Natural killer cell (primary cell): ENCODE results near the gene UBTFL1. TPM values are rescaled to one million over a fixed set of nuclear protein-coding genes. Genes with fewer than 3 reads are reported as not detected.
"Not testable (repeated sequence)": the region's sequence is repeated elsewhere in the genome, so short reads cannot be mapped to it uniquely, and the experiment has no call there.

Experiments
- ATAC-seq, 3 donors: fragments of 150-1000 bp in 2 of 3; fragments of 200-7000 bp in 1 of 3; cut with Tn5 transposase; 1 replicate in 1 of 3; 2 replicates in 2 of 3; pipeline ENCODE4 v1.10.0; 2021; ENCODE audit warnings: mild to moderate bottlenecking in 2 of 3, moderate library complexity in 2 of 3
- DNase-seq, 2 donors: peaks; one replicate each; pipeline versions ENCODE4 v3.0.0 to v3.0.0-alpha.2; 2013 to 2021; ENCODE audit warnings: mixed read lengths in 1 of 2
- H3K27ac ChIP-seq: one replicate; pipeline ENCODE4 v1.5.1; 2013; ENCODE audit warnings: mild to moderate bottlenecking, low read length
- H3K27me3 ChIP-seq: one replicate; pipeline ENCODE4 v1.6.1; 2013; ENCODE audit warnings: low read length; ENCODE audit not compliant: control insufficient read depth, insufficient read depth
- H3K36me3 ChIP-seq: one replicate; pipeline ENCODE4 v1.6.1; 2013; ENCODE audit warnings: low read length; ENCODE audit not compliant: control insufficient read depth, insufficient read depth
- H3K4me1 ChIP-seq: one replicate; pipeline ENCODE4 v1.6.1; 2013; ENCODE audit warnings: low read length; ENCODE audit not compliant: control insufficient read depth, insufficient read depth
- H3K4me3 ChIP-seq: one replicate; pipeline ENCODE4 v1.5.1; 2013; ENCODE audit warnings: low read length
- H3K9me3 ChIP-seq: one replicate; pipeline ENCODE4 v1.6.1; 2013; ENCODE audit warnings: low read length; ENCODE audit not compliant: control insufficient read depth, insufficient read depth
- H3K27ac Mint-ChIP-seq, 2 donors: one replicate each; pipeline ENCODE4 v1.8.0; 2022; ENCODE audit warnings: mild to moderate bottlenecking in 2 of 2, mixed read lengths in 2 of 2, moderate library complexity in 1 of 2
- H3K27me3 Mint-ChIP-seq, 2 donors: one replicate each; pipeline ENCODE4 v1.8.0; 2022; ENCODE audit warnings: low read depth in 2 of 2, mixed read lengths in 2 of 2
- H3K36me3 Mint-ChIP-seq: one replicate; pipeline ENCODE4 v1.8.0; 2022; ENCODE audit warnings: mixed read lengths
- H3K4me1 Mint-ChIP-seq, 2 donors: one replicate each; pipeline ENCODE4 v1.8.0; 2022; ENCODE audit warnings: mixed read lengths in 2 of 2
- H3K4me3 Mint-ChIP-seq: one replicate; pipeline ENCODE4 v1.8.0; 2022; ENCODE audit warnings: mild to moderate bottlenecking, moderate library complexity, mixed read lengths
- H3K9me3 Mint-ChIP-seq, 2 donors: one replicate each; pipeline ENCODE4 v1.8.0; 2022; ENCODE audit warnings: mixed read lengths in 2 of 2
- WGBS: methylation state at CpG from one replicate; pipeline ENCODE4 v1.1.7; 2013; ENCODE audit warnings: missing lambda C conversion rate; ENCODE audit not compliant: insufficient coverage; 5-methylcytosine and 5-hydroxymethylcytosine counted together
- intact Hi-C: fragments of 100-400 bp; cut with micrococcal nuclease; formaldehyde crosslinking; loops from one replicate; pipeline ENCODE4 v1.14.2; 2022
- total RNA-seq, 4 donors: library from RNA; stranded (reverse); fragments of 120-200 nt in 1 of 4; gene quantifications; one replicate each; pipeline versions ENCODE4 v1.2.3 to v1.2.4, GENCODE V29; 2013 to 2022

Gene UBTFL1, protein sequence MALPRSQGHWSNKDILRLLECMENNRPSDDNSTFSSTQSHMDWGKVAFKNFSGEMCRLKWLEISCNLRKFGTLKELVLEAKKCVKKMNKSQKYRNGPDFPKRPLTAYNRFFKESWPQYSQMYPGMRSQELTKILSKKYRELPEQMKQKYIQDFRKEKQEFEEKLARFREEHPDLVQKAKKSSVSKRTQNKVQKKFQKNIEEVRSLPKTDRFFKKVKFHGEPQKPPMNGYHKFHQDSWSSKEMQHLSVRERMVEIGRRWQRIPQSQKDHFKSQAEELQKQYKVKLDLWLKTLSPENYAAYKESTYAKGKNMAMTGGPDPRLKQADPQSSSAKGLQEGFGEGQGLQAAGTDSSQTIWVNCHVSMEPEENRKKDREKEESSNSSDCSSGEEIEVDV
- total RNA-seq, result not detected
- not detected for total RNA-seq (2013)

DNA sequence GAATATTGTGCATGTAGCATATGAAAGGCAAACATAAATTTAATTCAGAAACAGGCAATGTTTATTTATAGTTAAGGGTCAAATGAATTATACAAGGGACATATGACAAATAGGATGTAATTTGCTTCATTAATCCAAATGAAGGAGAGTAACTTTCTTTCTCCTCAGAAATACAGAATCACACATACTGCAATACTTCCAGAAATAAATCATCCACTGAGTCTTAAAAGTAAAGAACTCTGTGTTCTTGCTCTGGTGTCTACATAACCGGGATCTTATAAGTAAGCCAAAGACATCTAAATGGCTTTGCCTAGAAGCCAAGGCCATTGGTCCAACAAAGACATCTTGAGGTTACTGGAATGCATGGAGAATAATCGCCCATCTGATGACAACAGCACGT is at the start of gene UBTFL1:
TSS of gene UBTFL1 (plus strand) at position 301 of the 400 bp plus-strand sequence. CDS start at position 301, 0 bp downstream.
- H3K9me3 Mint-ChIP-seq, H3K4me3 Mint-ChIP-seq, H3K27ac Mint-ChIP-seq: not testable (repeated sequence)

DNA sequence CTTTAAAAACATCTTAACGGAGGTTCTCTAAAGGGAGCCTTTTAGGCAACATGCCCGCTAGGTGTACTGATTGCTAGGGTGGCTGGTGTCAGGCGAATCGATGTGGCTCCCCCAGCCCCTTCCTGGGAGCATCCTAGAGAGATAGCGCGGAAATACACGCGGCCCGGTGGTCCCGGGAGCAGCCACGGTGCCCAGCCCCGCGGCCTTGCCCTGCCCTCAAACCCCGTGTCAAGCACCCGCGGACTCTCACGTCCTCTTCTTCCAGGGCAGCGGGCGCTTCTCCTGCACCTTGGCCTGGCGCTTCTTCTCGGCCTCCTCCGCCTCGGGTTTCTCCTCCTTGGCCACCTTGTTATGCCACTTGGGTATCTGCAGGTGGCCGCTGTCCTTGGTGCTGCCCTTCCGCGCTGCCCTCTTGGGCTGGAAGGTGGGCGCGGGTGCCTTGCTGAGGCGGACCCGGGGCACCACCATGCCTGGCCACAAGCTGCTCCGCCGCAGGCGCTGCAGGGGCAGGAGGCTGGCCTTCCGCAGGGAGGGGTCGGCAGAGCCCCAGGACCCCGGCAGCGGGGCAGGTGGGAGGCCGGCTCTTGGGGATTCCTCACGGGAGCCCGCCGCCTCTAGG is 34.0 kb upstream of the UBTFL1 start:
- H3K9me3 Mint-ChIP-seq, H3K27ac Mint-ChIP-seq, H3K36me3 Mint-ChIP-seq, H3K4me1 ChIP-seq, H3K4me1 Mint-ChIP-seq, H3K27ac ChIP-seq, H3K27me3 Mint-ChIP-seq, H3K9me3 ChIP-seq, H3K27me3 ChIP-seq, H3K36me3 ChIP-seq, ATAC-seq, H3K4me3 Mint-ChIP-seq, intact Hi-C loops, H3K4me3 ChIP-seq, DNase-seq: not testable (repeated sequence)
- WGBS, result 45% methylated on average over 4 of the region's 41 CpGs

More for the DNA sequence above, at the start of gene UBTFL1:
- H3K36me3 ChIP-seq, H3K27me3 ChIP-seq, H3K4me3 ChIP-seq, intact Hi-C loops, H3K27ac ChIP-seq, H3K27me3 Mint-ChIP-seq, H3K4me1 Mint-ChIP-seq, H3K4me1 ChIP-seq, DNase-seq, H3K36me3 Mint-ChIP-seq, ATAC-seq, H3K9me3 ChIP-seq: not testable (repeated sequence)
- WGBS, result no CpG with 5 or more reads among the region's 3 CpGs

DNA sequence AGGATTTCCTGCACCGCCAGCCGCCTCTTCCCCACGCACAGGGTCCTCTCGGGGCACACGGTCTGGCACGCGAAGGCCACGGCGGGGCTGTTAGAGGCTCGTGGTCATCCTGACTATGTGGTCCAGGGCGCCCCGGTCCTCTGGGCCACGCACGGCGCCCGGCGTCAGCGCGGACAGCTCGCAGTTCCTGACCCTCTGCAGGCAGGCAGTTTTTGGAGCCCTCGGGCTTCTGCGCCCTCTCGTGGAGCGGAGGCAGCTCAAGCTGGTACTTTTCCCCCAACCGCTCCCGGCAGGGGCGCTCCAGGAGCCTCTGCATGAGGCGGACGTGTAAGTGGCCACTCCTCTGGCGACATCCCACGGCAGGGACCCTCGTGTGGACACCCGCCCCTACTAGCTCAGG is 33.4 kb upstream of the UBTFL1 start:
- H3K27me3 Mint-ChIP-seq, H3K27me3 ChIP-seq, H3K27ac Mint-ChIP-seq, H3K27ac ChIP-seq, ATAC-seq, H3K4me1 Mint-ChIP-seq, H3K4me3 ChIP-seq, H3K9me3 ChIP-seq, H3K36me3 Mint-ChIP-seq, H3K9me3 Mint-ChIP-seq, H3K4me1 ChIP-seq, H3K4me3 Mint-ChIP-seq, intact Hi-C loops, H3K36me3 ChIP-seq, DNase-seq: not testable (repeated sequence)
- WGBS, result 9% methylated on average over 10 of the region's 33 CpGs

DNA sequence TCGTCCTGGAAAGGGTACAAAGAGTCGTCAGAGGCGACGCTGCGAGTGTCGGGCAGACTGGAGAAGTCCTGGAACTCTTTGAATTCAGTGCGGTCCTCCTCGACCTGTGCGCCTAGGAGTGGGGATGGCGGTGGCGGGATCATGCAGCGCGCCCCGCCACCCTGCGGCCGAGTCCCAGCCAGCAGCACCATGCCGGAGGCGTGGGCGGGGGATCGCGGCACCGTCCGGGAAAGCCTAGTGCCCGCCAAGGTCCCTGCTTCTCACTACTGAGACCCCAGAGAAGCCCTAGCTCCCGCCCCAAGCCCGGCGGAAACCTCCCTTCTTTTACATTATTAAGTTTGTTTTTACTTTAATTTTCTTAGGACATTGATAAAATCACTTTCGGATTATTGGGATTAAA is 32.2 kb upstream of the UBTFL1 start:
- H3K27me3 ChIP-seq, H3K4me1 ChIP-seq, H3K4me1 Mint-ChIP-seq, ATAC-seq, H3K4me3 Mint-ChIP-seq, H3K36me3 Mint-ChIP-seq, H3K27ac Mint-ChIP-seq, H3K27me3 Mint-ChIP-seq, H3K36me3 ChIP-seq, H3K9me3 ChIP-seq, H3K4me3 ChIP-seq, H3K27ac ChIP-seq, intact Hi-C loops, H3K9me3 Mint-ChIP-seq, DNase-seq: not testable (repeated sequence)
- WGBS, result no CpG with 5 or more reads among the region's 28 CpGs

DNA sequence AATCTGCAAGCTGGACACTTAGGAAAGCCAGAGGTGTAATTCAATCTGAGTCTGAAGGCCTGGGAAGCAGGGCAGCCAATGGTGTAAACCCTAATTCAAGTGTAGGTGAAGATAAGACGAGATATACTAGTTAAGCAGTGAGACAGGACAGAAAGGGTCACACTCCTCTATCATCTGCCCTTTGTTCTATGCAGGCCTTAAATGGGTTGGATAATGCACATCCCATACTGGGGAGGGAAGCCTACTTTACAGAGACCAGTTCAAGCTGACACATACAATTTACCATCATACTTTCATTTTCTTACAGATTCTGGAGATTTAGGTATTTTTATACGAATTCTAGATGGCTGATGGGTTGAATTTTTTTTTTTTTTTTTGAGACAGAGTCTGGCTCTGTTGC is 3.0 kb downstream of the UBTFL1 start:
- DNase-seq, H3K9me3 ChIP-seq, H3K27me3 ChIP-seq, H3K36me3 Mint-ChIP-seq, H3K4me3 ChIP-seq, H3K4me1 Mint-ChIP-seq, H3K27me3 Mint-ChIP-seq, H3K4me3 Mint-ChIP-seq, intact Hi-C loops, H3K27ac ChIP-seq, ATAC-seq, H3K9me3 Mint-ChIP-seq, H3K27ac Mint-ChIP-seq, H3K4me1 ChIP-seq, H3K36me3 ChIP-seq: not testable (repeated sequence)
- no CpG with 5 or more reads among the region's 2 CpGs for WGBS

DNA sequence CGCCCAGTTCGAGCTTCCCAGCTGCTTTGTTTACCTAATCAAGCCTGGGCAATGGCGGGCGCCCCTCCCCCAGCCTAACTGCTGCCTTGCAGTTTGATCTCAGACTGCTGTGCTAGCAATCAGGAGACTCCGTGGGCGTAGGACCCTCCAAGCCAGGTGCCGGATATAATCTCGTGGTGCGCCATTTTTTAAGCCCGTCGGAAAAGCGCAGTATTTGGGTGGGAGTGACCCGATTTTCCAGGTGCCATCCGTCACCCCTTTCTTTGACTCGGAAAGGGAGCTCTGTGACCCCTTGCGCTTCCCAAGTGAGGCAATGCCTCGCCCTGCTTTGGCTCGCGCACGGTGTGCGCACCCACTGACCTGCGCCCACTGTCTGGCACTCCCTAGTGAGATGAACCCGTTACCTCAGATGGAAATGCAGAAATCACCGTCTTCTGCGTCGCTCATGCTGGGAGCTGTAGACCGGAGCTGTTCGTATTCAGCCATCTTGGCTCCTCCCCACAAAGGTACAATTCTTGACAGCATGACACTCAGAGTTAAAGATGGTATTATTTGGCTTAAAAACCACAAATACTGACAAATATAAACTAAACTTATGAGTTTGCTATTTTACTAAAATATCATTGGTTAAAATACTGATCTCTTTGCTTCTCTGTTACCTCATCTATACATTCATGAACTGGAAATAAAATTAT is 9.6 kb downstream of the UBTFL1 start:
- H3K36me3 Mint-ChIP-seq, H3K4me1 ChIP-seq, H3K27ac ChIP-seq, H3K27ac Mint-ChIP-seq, H3K4me3 Mint-ChIP-seq, H3K4me3 ChIP-seq, H3K27me3 ChIP-seq, intact Hi-C loops, H3K4me1 Mint-ChIP-seq, H3K27me3 Mint-ChIP-seq, H3K9me3 ChIP-seq, H3K36me3 ChIP-seq, DNase-seq, ATAC-seq, H3K9me3 Mint-ChIP-seq: not testable (repeated sequence)
- 96% methylated on average over 16 of the region's 28 CpGs for WGBS

DNA sequence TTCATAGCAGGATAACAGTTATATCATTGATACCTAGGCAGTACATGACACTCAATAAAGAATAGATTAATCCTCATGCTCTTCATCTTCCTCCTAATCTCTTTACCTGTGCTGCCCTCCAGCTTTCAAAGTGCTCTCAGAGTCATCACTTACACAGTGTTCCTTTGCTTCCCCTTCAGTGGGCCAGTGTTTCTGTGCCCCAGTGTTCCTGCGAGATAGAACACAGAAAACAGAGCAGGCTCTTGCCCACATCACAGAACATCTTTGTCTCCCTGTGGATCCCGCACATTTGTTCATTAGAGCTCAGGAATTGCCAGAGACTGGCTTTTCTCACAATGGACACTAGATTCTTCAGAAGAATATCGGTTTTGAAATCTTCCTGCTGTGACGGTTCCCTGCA is 12.5 kb downstream of the UBTFL1 start:
- H3K9me3 Mint-ChIP-seq, H3K4me3 ChIP-seq, H3K4me1 ChIP-seq, H3K27me3 ChIP-seq, H3K4me1 Mint-ChIP-seq, H3K27me3 Mint-ChIP-seq, H3K36me3 ChIP-seq, H3K4me3 Mint-ChIP-seq, intact Hi-C loops, H3K27ac Mint-ChIP-seq, H3K36me3 Mint-ChIP-seq, H3K27ac ChIP-seq, DNase-seq, ATAC-seq, H3K9me3 ChIP-seq: not testable (repeated sequence)
- 84% methylated on average over 4 of the region's 4 CpGs for WGBS
